HepG2 (cell line): ENCODE results near the gene PPEF2. TPM values are rescaled to one million over a fixed set of nuclear protein-coding genes. Genes with fewer than 3 reads are reported as not detected.

ENCODE experiments used
- BCL6 ChIP-seq: IDR thresholded peaks from 2 replicates; pipeline ENCODE4 v1.6.1; 2016; ENCODE audit warnings: missing genetic modification reagents, missing compliant biosample characterization
- DDIT3 ChIP-seq: sonication (generic); formaldehyde crosslinking; IDR thresholded peaks from 2 replicates; pipeline ENCODE4 v1.4.0; 2020; ENCODE audit warnings: mild to moderate bottlenecking, missing genetic modification reagents
- FOXA1 ChIP-seq, 2 experiments: fragments of 450-650 bp in 1 of 2; sonication (generic) in 1 of 2; formaldehyde crosslinking in 1 of 2; IDR thresholded peaks; 2 replicates each; pipeline versions ENCODE4 v1.4.0 to v1.6.1; 2016 to 2020; ENCODE audit warnings: missing genetic modification reagents in 1 of 2
- FOXK1 ChIP-seq: sonication (generic); formaldehyde crosslinking; IDR thresholded peaks from 2 replicates; pipeline ENCODE4 v1.4.0; 2020; ENCODE audit warnings: low read depth, missing genetic modification reagents, borderline replicate concordance
- GPN1 ChIP-seq: sonication (generic); formaldehyde crosslinking; IDR thresholded peaks from 2 replicates; pipeline ENCODE4 v1.5.1; 2020; ENCODE audit warnings: missing genetic modification reagents, borderline replicate concordance
- HES4 ChIP-seq: sonication (generic); formaldehyde crosslinking; IDR thresholded peaks from 2 replicates; pipeline ENCODE4 v1.9.0; 2021; ENCODE audit warnings: mild to moderate bottlenecking, missing genetic modification reagents, borderline replicate concordance
- HNRNPK ChIP-seq: fragments of 200-400 bp; formaldehyde crosslinking; IDR thresholded peaks from 2 replicates; pipeline ENCODE4 v1.6.1; 2018; ENCODE audit warnings: low read length, low read depth, moderate library complexity, mild to moderate bottlenecking; ENCODE audit not compliant: poor library complexity, severe bottlenecking
- KAT8 ChIP-seq: IDR thresholded peaks from 2 replicates; pipeline ENCODE4 v1.6.1; 2016; ENCODE audit warnings: missing genetic modification reagents, missing compliant biosample characterization
- KLF16 ChIP-seq, 2 experiments: sonication (generic) in 1 of 2; formaldehyde crosslinking in 1 of 2; IDR thresholded peaks; 2 replicates each; pipeline versions ENCODE4 v1.6.1 to v1.8.0; 2016 to 2023; ENCODE audit warnings: missing genetic modification reagents in 2 of 2, missing compliant biosample characterization in 1 of 2
- NFE2 ChIP-seq: sonication (generic); formaldehyde crosslinking; IDR thresholded peaks from 2 replicates; pipeline ENCODE4 v1.4.0; 2020; ENCODE audit warnings: missing genetic modification reagents
- NFIC ChIP-seq: IDR thresholded peaks from 2 replicates; pipeline ENCODE4 v1.6.1; 2012; ENCODE audit warnings: mild to moderate bottlenecking, low read length, inconsistent platforms
- NR2F2 ChIP-seq: IDR thresholded peaks from 2 replicates; pipeline ENCODE4 v1.6.1; 2012; ENCODE audit warnings: low read depth, inconsistent platforms, borderline replicate concordance
- NR3C1 ChIP-seq: sonication (generic); formaldehyde crosslinking; IDR thresholded peaks from 2 replicates; pipeline ENCODE4 v1.4.0; 2020; ENCODE audit warnings: missing genetic modification reagents
- POGZ ChIP-seq: sonication (generic); formaldehyde crosslinking; IDR thresholded peaks from 2 replicates; pipeline ENCODE4 v1.4.0; 2020; ENCODE audit warnings: mild to moderate bottlenecking, missing genetic modification reagents
- RARA ChIP-seq: IDR thresholded peaks from 2 replicates; pipeline ENCODE4 v1.6.1; 2016; ENCODE audit warnings: missing genetic modification reagents, missing compliant biosample characterization
- SIX4 ChIP-seq: sonication (generic); formaldehyde crosslinking; IDR thresholded peaks from 2 replicates; pipeline ENCODE4 v1.4.0; 2020; ENCODE audit warnings: missing genetic modification reagents
- SMAD1 ChIP-seq: sonication (generic); formaldehyde crosslinking; IDR thresholded peaks from 2 replicates; pipeline ENCODE4 v1.4.0; 2020; ENCODE audit warnings: missing genetic modification reagents, low read depth, mild to moderate bottlenecking, borderline replicate concordance
- TBX3 ChIP-seq: fragments of 450-650 bp; IDR thresholded peaks from 2 replicates; pipeline ENCODE4 v1.6.1; 2017; ENCODE audit warnings: antibody characterized with exemption, mild to moderate bottlenecking, inconsistent platforms, borderline replicate concordance
- WIZ ChIP-seq: sonication (generic); formaldehyde crosslinking; IDR thresholded peaks from 2 replicates; pipeline ENCODE4 v1.5.1; 2020; ENCODE audit warnings: mild to moderate bottlenecking, missing genetic modification reagents
- ZBTB3 ChIP-seq: sonication (generic); formaldehyde crosslinking; IDR thresholded peaks from 2 replicates; pipeline ENCODE4 v1.4.0; 2020; ENCODE audit warnings: low read depth, mild to moderate bottlenecking, moderate library complexity, missing genetic modification reagents, borderline replicate concordance
- ZNF143 ChIP-seq: sonication (generic); formaldehyde crosslinking; IDR thresholded peaks from 2 replicates; pipeline ENCODE4 v1.4.0; 2020; ENCODE audit warnings: missing genetic modification reagents
- ZNF253 ChIP-seq: sonication (generic); formaldehyde crosslinking; IDR thresholded peaks from 2 replicates; pipeline ENCODE4 v1.8.0; 2022; ENCODE audit warnings: mild to moderate bottlenecking, missing genetic modification reagents, borderline replicate concordance
- ZNF362 ChIP-seq: sonication (generic); formaldehyde crosslinking; IDR thresholded peaks from 2 replicates; pipeline ENCODE4 v1.4.0; 2020; ENCODE audit warnings: missing genetic modification reagents, mild to moderate bottlenecking, borderline replicate concordance
- ZNF660 ChIP-seq: sonication (generic); formaldehyde crosslinking; IDR thresholded peaks from 2 replicates; pipeline ENCODE4 v1.5.1; 2020; ENCODE audit warnings: mild to moderate bottlenecking, low read depth, missing genetic modification reagents, borderline replicate concordance
- ZNF790 ChIP-seq: sonication (generic); formaldehyde crosslinking; IDR thresholded peaks from 2 replicates; pipeline ENCODE4 v1.8.0; 2022; ENCODE audit warnings: missing genetic modification reagents, mild to moderate bottlenecking, borderline replicate concordance
- ZSCAN9 ChIP-seq: IDR thresholded peaks from 2 replicates; pipeline ENCODE4 v1.6.1; 2016; ENCODE audit warnings: borderline replicate concordance
- polyA plus RNA-seq, 8 experiments: library from polyadenylated mRNA; depleted of rRNA in 3 of 8; stranded (reverse) in 7 of 8; unstranded in 1 of 8; fragments of >200 nt; fragmentation: Illumina TruSeq in 4 of 8; extraction: Trizol in 4 of 8; gene quantifications; 2 replicates each; pipeline versions ENCODE4 v1.2.1 to v1.2.3, GENCODE V29; 2011 to 2016; ENCODE audit warnings: low read depth in 4 of 8, missing spikeins in 1 of 8, mixed read lengths in 1 of 8; ENCODE audit not compliant: insufficient read depth in 1 of 8
- total RNA-seq, 5 experiments: library from RNA; depleted of rRNA; stranded (reverse); fragments of >200 nt; fragmentation: Illumina TruSeq; extraction: Trizol; gene quantifications; 2 replicates each; pipeline ENCODE4 v1.2.3, GENCODE V29; 2016; ENCODE audit warnings: low read depth in 1 of 5
- TF ChIP-seq, protein P1 (sequence below): IDR thresholded peaks from 2 replicates; pipeline ENCODE4 v1.4.0; 2020; ENCODE audit warnings: mild to moderate bottlenecking, missing genetic modification reagents

The PPEF2 gene
- total and polyA plus RNA-seq, 2 of the 13 experiments (the other 11 are each of a cell fraction or from before 2014, with no cell fraction given) = 0.01 TPM; not detected in 1

DNA sequence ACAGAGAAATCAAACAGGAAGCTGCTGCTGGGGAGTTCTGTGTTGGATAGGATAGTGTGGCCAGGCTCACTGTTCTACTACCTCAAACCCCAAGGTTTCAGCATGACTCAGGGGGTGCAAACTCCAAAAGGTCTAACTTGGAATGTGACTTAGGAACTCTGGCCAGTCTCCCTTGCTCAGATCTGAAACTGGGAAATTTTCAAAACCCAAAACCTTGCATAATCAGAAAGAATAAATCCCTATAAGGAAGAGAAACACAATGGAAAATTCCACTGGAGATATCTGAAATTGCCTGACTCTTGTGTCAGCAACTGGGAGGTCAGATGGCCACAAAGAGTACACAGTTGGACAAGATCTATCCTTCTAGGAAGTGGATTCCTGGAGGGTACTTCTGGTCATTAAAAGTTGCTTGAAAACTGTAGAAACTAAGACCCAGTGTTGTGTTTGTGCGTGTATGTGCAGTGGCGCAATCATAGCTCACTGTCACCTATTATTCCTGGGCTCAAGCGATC, 58.0 kb downstream of the PPEF2 start (continued):
- TF ChIP-seq FOXA1 (IDR thresholded peaks at IDR 0.05) (no peak), FOXA1 (CRISPR knock-in tag; IDR thresholded peaks at IDR 0.05) (no peak), FOXK1 (CRISPR knock-in tag) (peak; percentile 24; the same call in 1 of the 2 replicates), RARA (CRISPR knock-in tag) (peak; percentile 75), TBX3 (no peak), NR3C1 (no peak), SMAD1 (CRISPR knock-in tag) (no peak), NR2F2 (0 out of 2 replicates have a peak, but pooled peaks have one; percentile 38), NFIC (peak; percentile 59; the same call in 1 of the 2 replicates), POGZ (CRISPR knock-in tag) (0 out of 2 replicates have a peak, but pooled peaks have one; percentile 8), GPN1 (no peak), ZBTB3 (no peak), NFE2 (no peak), ZNF790 (CRISPR knock-in tag) (no peak), ZNF362 (CRISPR knock-in tag) (peak; percentile 17; the same call in 1 of the 2 replicates), DDIT3 (CRISPR knock-in tag) (no peak), ZNF143 (CRISPR knock-in tag) (no peak), KLF16 (CRISPR knock-in tag; IDR thresholded peaks at IDR 0.05) (0 out of 4 replicates have a peak, but pooled peaks of 1 of the 2 experiments have one; percentile 21), HNRNPK (no peak), ZNF660 (CRISPR knock-in tag) (no peak), WIZ (CRISPR knock-in tag) (no peak), ZNF253 (CRISPR knock-in tag) (no peak), KAT8 (CRISPR knock-in tag) (0 out of 2 replicates have a peak, but pooled peaks have one; percentile 35), ZSCAN9 (no peak), HES4 (no peak), BCL6 (peak; percentile 99), SIX4 (CRISPR knock-in tag) (no peak)
- TF ChIP-seq, protein P1, sequence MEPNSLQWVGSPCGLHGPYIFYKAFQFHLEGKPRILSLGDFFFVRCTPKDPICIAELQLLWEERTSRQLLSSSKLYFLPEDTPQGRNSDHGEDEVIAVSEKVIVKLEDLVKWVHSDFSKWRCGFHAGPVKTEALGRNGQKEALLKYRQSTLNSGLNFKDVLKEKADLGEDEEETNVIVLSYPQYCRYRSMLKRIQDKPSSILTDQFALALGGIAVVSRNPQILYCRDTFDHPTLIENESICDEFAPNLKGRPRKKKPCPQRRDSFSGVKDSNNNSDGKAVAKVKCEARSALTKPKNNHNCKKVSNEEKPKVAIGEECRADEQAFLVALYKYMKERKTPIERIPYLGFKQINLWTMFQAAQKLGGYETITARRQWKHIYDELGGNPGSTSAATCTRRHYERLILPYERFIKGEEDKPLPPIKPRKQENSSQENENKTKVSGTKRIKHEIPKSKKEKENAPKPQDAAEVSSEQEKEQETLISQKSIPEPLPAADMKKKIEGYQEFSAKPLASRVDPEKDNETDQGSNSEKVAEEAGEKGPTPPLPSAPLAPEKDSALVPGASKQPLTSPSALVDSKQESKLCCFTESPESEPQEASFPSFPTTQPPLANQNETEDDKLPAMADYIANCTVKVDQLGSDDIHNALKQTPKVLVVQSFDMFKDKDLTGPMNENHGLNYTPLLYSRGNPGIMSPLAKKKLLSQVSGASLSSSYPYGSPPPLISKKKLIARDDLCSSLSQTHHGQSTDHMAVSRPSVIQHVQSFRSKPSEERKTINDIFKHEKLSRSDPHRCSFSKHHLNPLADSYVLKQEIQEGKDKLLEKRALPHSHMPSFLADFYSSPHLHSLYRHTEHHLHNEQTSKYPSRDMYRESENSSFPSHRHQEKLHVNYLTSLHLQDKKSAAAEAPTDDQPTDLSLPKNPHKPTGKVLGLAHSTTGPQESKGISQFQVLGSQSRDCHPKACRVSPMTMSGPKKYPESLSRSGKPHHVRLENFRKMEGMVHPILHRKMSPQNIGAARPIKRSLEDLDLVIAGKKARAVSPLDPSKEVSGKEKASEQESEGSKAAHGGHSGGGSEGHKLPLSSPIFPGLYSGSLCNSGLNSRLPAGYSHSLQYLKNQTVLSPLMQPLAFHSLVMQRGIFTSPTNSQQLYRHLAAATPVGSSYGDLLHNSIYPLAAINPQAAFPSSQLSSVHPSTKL (CRISPR knock-in tag) = peak; percentile 73
